PFSK-1 (cell line): ENCODE measurements around the gene POLR2F.

Experiments used
- FOXP2 ChIP-seq: optimal IDR thresholded peaks from 2 replicates; pipeline ENCODE3; 2011; ENCODE audit warnings: borderline replicate concordance, control low read depth, inconsistent platforms; ENCODE audit not compliant: insufficient read depth; ENCODE audit errors: extremely low read length, extremely low read depth
- POLR2AphosphoS5 ChIP-seq: IDR thresholded peaks from 2 replicates; pipeline ENCODE4 v1.6.1; 2012; ENCODE audit warnings: low read depth, mild to moderate bottlenecking, control low read depth, low read length, moderate library complexity
- SIN3A ChIP-seq: IDR thresholded peaks from 2 replicates; pipeline ENCODE4 v1.6.1; 2012; ENCODE audit warnings: mild to moderate bottlenecking, low read length, moderate library complexity, borderline replicate concordance; ENCODE audit not compliant: insufficient read depth
- TAF1 ChIP-seq: IDR thresholded peaks from 2 replicates; pipeline ENCODE4 v1.6.1; 2012; ENCODE audit warnings: low read length, control low read depth, borderline replicate concordance; ENCODE audit not compliant: insufficient read depth
- TF ChIP-seq, protein P1 (sequence below), 2 experiments: IDR thresholded peaks; 2 replicates each; pipeline versions ENCODE4 v1.6.1 to v1.8.0; 2011 to 2012; ENCODE audit warnings: low read depth in 2 of 2, low read length in 2 of 2, control low read depth in 1 of 2, inconsistent platforms in 1 of 2, mild to moderate bottlenecking in 1 of 2, moderate library complexity in 1 of 2; ENCODE audit not compliant: insufficient read depth in 1 of 2

DNA sequence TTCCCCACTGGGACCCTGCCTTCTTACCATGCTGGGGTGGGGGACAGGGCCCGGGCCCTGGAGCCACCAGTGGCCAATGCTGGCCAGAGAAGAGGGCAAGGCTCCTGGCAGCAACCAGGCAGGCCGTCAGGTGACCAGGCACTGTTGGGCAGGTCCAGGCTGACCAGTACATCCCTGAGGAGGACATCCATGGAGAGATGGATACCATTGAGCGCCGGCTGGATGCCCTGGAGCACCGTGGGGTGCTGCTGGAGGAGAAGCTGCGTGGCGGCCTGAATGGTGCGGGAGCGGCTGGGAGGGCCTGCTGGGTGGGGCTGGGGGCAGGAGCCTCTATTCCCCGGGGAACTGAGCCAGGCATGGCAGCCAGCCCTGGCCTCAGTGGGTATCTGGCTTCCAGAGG is 21.1 kb upstream of the POLR2F start:
- TF ChIP-seq POLR2AphosphoS5 (no peak), SIN3A (no peak), TAF1 (no peak), FOXP2 (no peak)
- TF ChIP-seq, protein P1, sequence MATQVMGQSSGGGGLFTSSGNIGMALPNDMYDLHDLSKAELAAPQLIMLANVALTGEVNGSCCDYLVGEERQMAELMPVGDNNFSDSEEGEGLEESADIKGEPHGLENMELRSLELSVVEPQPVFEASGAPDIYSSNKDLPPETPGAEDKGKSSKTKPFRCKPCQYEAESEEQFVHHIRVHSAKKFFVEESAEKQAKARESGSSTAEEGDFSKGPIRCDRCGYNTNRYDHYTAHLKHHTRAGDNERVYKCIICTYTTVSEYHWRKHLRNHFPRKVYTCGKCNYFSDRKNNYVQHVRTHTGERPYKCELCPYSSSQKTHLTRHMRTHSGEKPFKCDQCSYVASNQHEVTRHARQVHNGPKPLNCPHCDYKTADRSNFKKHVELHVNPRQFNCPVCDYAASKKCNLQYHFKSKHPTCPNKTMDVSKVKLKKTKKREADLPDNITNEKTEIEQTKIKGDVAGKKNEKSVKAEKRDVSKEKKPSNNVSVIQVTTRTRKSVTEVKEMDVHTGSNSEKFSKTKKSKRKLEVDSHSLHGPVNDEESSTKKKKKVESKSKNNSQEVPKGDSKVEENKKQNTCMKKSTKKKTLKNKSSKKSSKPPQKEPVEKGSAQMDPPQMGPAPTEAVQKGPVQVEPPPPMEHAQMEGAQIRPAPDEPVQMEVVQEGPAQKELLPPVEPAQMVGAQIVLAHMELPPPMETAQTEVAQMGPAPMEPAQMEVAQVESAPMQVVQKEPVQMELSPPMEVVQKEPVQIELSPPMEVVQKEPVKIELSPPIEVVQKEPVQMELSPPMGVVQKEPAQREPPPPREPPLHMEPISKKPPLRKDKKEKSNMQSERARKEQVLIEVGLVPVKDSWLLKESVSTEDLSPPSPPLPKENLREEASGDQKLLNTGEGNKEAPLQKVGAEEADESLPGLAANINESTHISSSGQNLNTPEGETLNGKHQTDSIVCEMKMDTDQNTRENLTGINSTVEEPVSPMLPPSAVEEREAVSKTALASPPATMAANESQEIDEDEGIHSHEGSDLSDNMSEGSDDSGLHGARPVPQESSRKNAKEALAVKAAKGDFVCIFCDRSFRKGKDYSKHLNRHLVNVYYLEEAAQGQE (IDR thresholded peaks at IDR 0.05; ENCODE audit: insufficient read depth in 1 of 2, low read depth in 2 of 2, low read length in 2 of 2), result no peak
